WTC11 (cell line): Measurements from ENCODE around the gene SMIM41. TPM values are rescaled to one million over a fixed set of nuclear protein-coding genes. Genes with fewer than 3 reads are reported as not detected.
A peak's percentile ranks its signal among the peaks of the same experiment; 100 is the strongest.

Source experiments
- ATAC-seq: fragments of 200-7000 bp; cut with Tn5 transposase; 2 replicates; pipeline ENCODE4 v1.10.0; 2021; ENCODE audit warnings: mild to moderate bottlenecking, moderate library complexity
- CTCF ChIA-PET: fragments of 300-600 bp; sonication (Branson Sonifier 250); formaldehyde crosslinking; loops from one replicate; lab custom pipeline; 2021; ENCODE audit warnings: antibody characterized with exemption; lab: Charles Lee
- POLR2A ChIA-PET: fragments of 350-600 bp; sonication (Branson Sonifier 250); formaldehyde crosslinking; loops from one replicate; lab custom pipeline; 2021; ENCODE audit warnings: antibody characterized with exemption; lab: Charles Lee
- DNase-seq: peaks from one replicate; pipeline ENCODE4 v3.0.0; 2021; ENCODE audit warnings: low spot score
- H3K27ac Mint-ChIP-seq: 2 replicates; pipeline ENCODE4 v1.8.0; 2021; ENCODE audit warnings: mixed read lengths
- H3K27me3 Mint-ChIP-seq: 2 replicates; pipeline ENCODE4 v1.8.0; 2021; ENCODE audit warnings: low read depth, mild to moderate bottlenecking, moderate library complexity, mixed read lengths
- H3K36me3 Mint-ChIP-seq: 2 replicates; pipeline ENCODE4 v1.8.0; 2021; ENCODE audit warnings: mixed read lengths
- H3K4me1 Mint-ChIP-seq: 2 replicates; pipeline ENCODE4 v1.8.0; 2022; ENCODE audit warnings: mixed read lengths
- H3K4me3 Mint-ChIP-seq: 2 replicates; pipeline ENCODE4 v1.8.0; 2021; ENCODE audit warnings: mild to moderate bottlenecking, moderate library complexity, mixed read lengths
- H3K9me3 Mint-ChIP-seq: 2 replicates; pipeline ENCODE4 v1.8.0; 2021; ENCODE audit warnings: mixed read lengths
- CDX4 ChIP-seq: fragments of 250-450 bp; sonication (Bioruptor Pico); IDR thresholded peaks from 2 replicates; pipeline ENCODE4 v1.9.0; 2021; ENCODE audit warnings: moderate library complexity, mild to moderate bottlenecking, inconsistent platforms, borderline replicate concordance
- GRHL2 ChIP-seq: fragments of 250-450 bp; sonication (Bioruptor Pico); IDR thresholded peaks from 2 replicates; pipeline ENCODE4 v1.8.0; 2022; ENCODE audit warnings: mild to moderate bottlenecking, moderate library complexity; ENCODE audit not compliant: insufficient replicate concordance, severe bottlenecking
- NFATC4 ChIP-seq: fragments of 250-450 bp; sonication (Bioruptor Pico); IDR thresholded peaks from 2 replicates; pipeline ENCODE4 v1.9.0; 2021; ENCODE audit warnings: mild to moderate bottlenecking
- NFE2L1 ChIP-seq: sonication (generic); formaldehyde crosslinking; IDR thresholded peaks from 2 replicates; pipeline ENCODE4 v1.8.1; 2023; ENCODE audit warnings: missing genetic modification reagents
- NR1H2 ChIP-seq: sonication (generic); formaldehyde crosslinking; IDR thresholded peaks from 2 replicates; pipeline ENCODE4 v1.9.0; 2021; ENCODE audit warnings: mild to moderate bottlenecking, moderate library complexity, missing genetic modification reagents
- PRDM15 ChIP-seq: sonication (generic); formaldehyde crosslinking; IDR thresholded peaks from 2 replicates; pipeline ENCODE4 v1.8.0; 2022; ENCODE audit warnings: missing genetic modification reagents
- PRRX2 ChIP-seq: fragments of 250-450 bp; sonication (Bioruptor Pico); IDR thresholded peaks from 2 replicates; pipeline ENCODE4 v1.8.0; 2021; ENCODE audit warnings: mild to moderate bottlenecking
- RORB ChIP-seq: fragments of 250-450 bp; sonication (Bioruptor Pico); IDR thresholded peaks from 2 replicates; pipeline ENCODE4 v1.9.0; 2021; ENCODE audit warnings: mild to moderate bottlenecking
- TP53 ChIP-seq: sonication (generic); formaldehyde crosslinking; IDR thresholded peaks from 2 replicates; pipeline ENCODE4 v1.8.1; 2023; ENCODE audit warnings: mild to moderate bottlenecking, missing genetic modification reagents
- USF1 ChIP-seq: sonication (generic); formaldehyde crosslinking; IDR thresholded peaks from 2 replicates; pipeline ENCODE4 v1.8.0; 2022; ENCODE audit warnings: mild to moderate bottlenecking, missing genetic modification reagents
- ZBTB21 ChIP-seq: sonication (generic); formaldehyde crosslinking; IDR thresholded peaks from 2 replicates; pipeline ENCODE4 v1.8.1; 2023; ENCODE audit warnings: mild to moderate bottlenecking, missing genetic modification reagents, borderline replicate concordance
- ZBTB43 ChIP-seq: sonication (generic); formaldehyde crosslinking; IDR thresholded peaks from 2 replicates; pipeline ENCODE4 v1.8.1; 2023; ENCODE audit warnings: mild to moderate bottlenecking, missing genetic modification reagents
- ZNF219 ChIP-seq: sonication (generic); formaldehyde crosslinking; IDR thresholded peaks from 2 replicates; pipeline ENCODE4 v1.8.0; 2023; ENCODE audit warnings: missing genetic modification reagents, mild to moderate bottlenecking, borderline replicate concordance
- ZNF396 ChIP-seq: fragments of 250-450 bp; sonication (Bioruptor Pico); IDR thresholded peaks from 2 replicates; pipeline ENCODE4 v1.8.0; 2021; ENCODE audit warnings: mild to moderate bottlenecking, moderate library complexity, borderline replicate concordance
- ZNF423 ChIP-seq: fragments of 250-450 bp; sonication (Bioruptor Pico); IDR thresholded peaks from 2 replicates; pipeline ENCODE4 v2.1.2; 2022; ENCODE audit warnings: mild to moderate bottlenecking, moderate library complexity
- ZNF425 ChIP-seq: fragments of 250-450 bp; sonication (Bioruptor Pico); conservative IDR thresholded peaks from 2 replicates; pipeline ENCODE4 v1.9.0; 2021; ENCODE audit warnings: mild to moderate bottlenecking
- ZNF512 ChIP-seq: sonication (generic); formaldehyde crosslinking; IDR thresholded peaks from 2 replicates; pipeline ENCODE4 v1.8.1; 2022; ENCODE audit warnings: missing genetic modification reagents, borderline replicate concordance
- total RNA-seq: library from RNA; stranded (reverse); gene quantifications from 3 replicates; pipeline ENCODE4 v1.2.3, GENCODE V29; 2021

SMIM41 gene
- total RNA-seq, 1 experiment from 2014 or later: not detected

GRCh38 chr12:52151837-52152783, 72.6 kb downstream of the SMIM41 start (continued):
- 0 out of 2 replicates have a peak, but pooled peaks have one; percentile 79 for TF ChIP-seq ZNF219 (CRISPR knock-in tag)
- TF ChIP-seq ZNF425 (CRISPR knock-in tag): no peak

GRCh38 chr12:52152905-52153317, 73.4 kb downstream of the SMIM41 start:
- H3K27me3 Mint-ChIP-seq: no peaks in the 10 kb centered on the region
- DNase-seq (no peak), ATAC-seq (no peak)
- peaks cover 16% of the 10 kb centered on the region for H3K4me1 Mint-ChIP-seq
- no peaks in the 10 kb centered on the region for H3K36me3 Mint-ChIP-seq
- TF ChIP-seq ZNF423 (no peak), TP53 (CRISPR knock-in tag) (no peak), RORB (no peak), GRHL2 (CRISPR knock-in tag) (no peak), ZBTB21 (CRISPR knock-in tag) (no peak), CDX4 (no peak), ZBTB43 (CRISPR knock-in tag) (no peak), NFATC4 (CRISPR knock-in tag) (no peak), PRRX2 (CRISPR knock-in tag) (no peak)
- POLR2A ChIA-PET: no interaction called here
- no peak overlapping the region; the same call in 1 of the 2 replicates for H3K4me3 Mint-ChIP-seq
- no peaks in the 10 kb centered on the region for H3K9me3 Mint-ChIP-seq
- H3K27ac Mint-ChIP-seq: no peak overlapping the region
- CTCF ChIA-PET: interaction anchor here (0.7 to 2.6 kb wide), 11 partner anchors 9 to 727 kb away, joined by 3 to 9 read pairs (median 4); no protein-coding TSS in a partner anchor

- POLR2A ChIA-PET: no interaction called here
- CTCF ChIA-PET: interaction anchor here (0.7 to 1.9 kb wide), 11 partner anchors 12 to 715 kb away, joined by 3 to 12 read pairs (median 4); no protein-coding TSS in a partner anchor
- Mint-ChIP-seq H3K36me3 (no peaks in the 10 kb centered on the region), H3K9me3 (peaks cover 6% of the 10 kb centered on the region), H3K27ac (no peak overlapping the region), H3K4me1 (peaks cover 2% of the 10 kb centered on the region), H3K27me3 (no peaks in the 10 kb centered on the region), H3K4me3 (no peak overlapping the region)
- no peak for ATAC-seq
- DNase-seq: no peak
- TF ChIP-seq NR1H2: no peak
- TF ChIP-seq NFE2L1 (CRISPR knock-in tag): no peak
- no peak for TF ChIP-seq USF1
- no peak for TF ChIP-seq ZNF425 (CRISPR knock-in tag)
- TF ChIP-seq ZNF396 (CRISPR knock-in tag): no peak
- no peak for TF ChIP-seq ZNF512
- no peak for TF ChIP-seq PRDM15 (CRISPR knock-in tag)
Observed at GRCh38 chr12:52155048-52155868, 75.8 kb downstream of the SMIM41 start.
